T47D (cell line): ENCODE data around the gene PRKCD.
A peak's percentile ranks its signal among the peaks of the same experiment; 100 is the strongest.

ENCODE experiments used
- DNase-seq, 2 experiments: peaks; one replicate each; pipeline versions ENCODE4 v3.0.0 to v3.0.0-alpha.2; 2011 to 2012; ENCODE audit warnings: low read depth in 1 of 2, low spot score in 1 of 2
- JUND ChIP-seq: IDR thresholded peaks from 2 replicates; pipeline ENCODE4 v1.6.1; 2012; ENCODE audit warnings: low read depth
- in situ Hi-C: cut with HindIII; loops from 2 replicates; pipeline ENCODE4 v1.10.0; 2016; ENCODE audit warnings: low sequenced_read_pairs, low pct_unique_long_range_greater_than_20kb

PRKCD gene

GRCh38 chr3:53129344-53129743, 31.7 kb upstream of the PRKCD start:
- no peak for TF ChIP-seq JUND
- DNase-seq, result no peak
- in situ Hi-C loops, result no loop called here

GRCh38 chr3:53130179-53131061, 30.6 kb upstream of the PRKCD start, which contains the start of gene RFT1:
Gene RFT1 (minus strand): TSS chr3:53130435. CDS start chr3:53130400, 35 bp downstream.
- in situ Hi-C loops, result no loop called here
- DNase-seq, result peak; percentile 42 to 96
- no peak for TF ChIP-seq JUND

GRCh38 chr3:53131096-53131495, 29.9 kb upstream of the PRKCD start:
- in situ Hi-C loops, result no loop called here
- no peak for TF ChIP-seq JUND
- DNase-seq, result no peak

- no peak for DNase-seq
- in situ Hi-C loops, result no loop called here
- TF ChIP-seq JUND, result no peak
Measured at GRCh38 chr3:53132347-53132746, 28.7 kb upstream of the PRKCD start.

- in situ Hi-C loops, result no loop called here
- no peak for TF ChIP-seq JUND
- peak; percentile 51 to 81 for DNase-seq
Measured at GRCh38 chr3:53134631-53135232, 26.3 kb upstream of the PRKCD start.

GRCh38 chr3:53137221-53137620, 23.8 kb upstream of the PRKCD start:
- in situ Hi-C loops, result no loop called here
- no peak for DNase-seq
- TF ChIP-seq JUND, result no peak

- DNase-seq, result no peak
- in situ Hi-C loops, result no loop called here
- TF ChIP-seq JUND, result no peak
Measured at GRCh38 chr3:53137835-53138446, 23.1 kb upstream of the PRKCD start.

GRCh38 chr3:53139906-53140846, 20.8 kb upstream of the PRKCD start:
- in situ Hi-C loops, result no loop called here
- no peak for DNase-seq
- no peak for TF ChIP-seq JUND

GRCh38 chr3:53140847-53141845, 19.9 kb upstream of the PRKCD start:
- DNase-seq, result no peak
- in situ Hi-C loops, result no loop called here
- TF ChIP-seq JUND, result no peak

GRCh38 chr3:53142986-53143385, 18.0 kb upstream of the PRKCD start:
- in situ Hi-C loops, result no loop called here

GRCh38 chr3:53144446-53144845, 16.6 kb upstream of the PRKCD start:
- TF ChIP-seq JUND, result no peak
- DNase-seq, result no peak
- in situ Hi-C loops, result no loop called here

More at GRCh38 chr3:53142986-53143385, 18.0 kb upstream of the PRKCD start:
- TF ChIP-seq JUND, result no peak
- no peak for DNase-seq
